K562 (cell line): ENCODE measurements around the gene ZNF692. TPM values are rescaled to one million over a fixed set of nuclear protein-coding genes. Genes with fewer than 3 reads are reported as not detected.
"Not testable (repeated sequence)": the region's sequence is repeated elsewhere in the genome, so short reads cannot be mapped to it uniquely, and the experiment has no call there.

Experiments used
- ATAC-seq: fragments of 200-7000 bp; cut with Tn5 transposase; 3 replicates; pipeline ENCODE4 v1.9.1; 2020; ENCODE audit warnings: moderate library complexity
- BruUV-seq: library from RNA; stranded (reverse); fragments of 400-500 nt; replicated peaks from 2 replicates; lab custom pipeline; 2021; lab: Mats Ljungman, UMichigan
- CTCF ChIA-PET: fragments of 300-600 bp; formaldehyde crosslinking; extraction: SDS; loops from one replicate; lab custom pipeline; 2021; ENCODE audit warnings: low intra/inter-chr PET ratio; lab: Yijun Ruan, JAX
- POLR2A ChIA-PET: fragments of 300-600, 350-650 bp; sonication (Branson Sonifier 250); formaldehyde crosslinking; extraction: SDS; loops from one replicate; lab custom pipeline; 2021; ENCODE audit warnings: antibody characterized with exemption, inconsistent platforms; lab: Yijun Ruan, JAX
- DNase-seq, 4 experiments: peaks; one replicate each; pipeline versions ENCODE4 v3.0.0 to v3.0.0-alpha.2; 2011 to 2018; ENCODE audit warnings: low spot score in 3 of 4, mixed read lengths in 3 of 4; ENCODE audit errors: extremely low read depth in 1 of 4
- FAIRE-seq: peaks from 2 replicates; lab custom pipeline; 2011; peaks lifted over from hg19 to GRCh38; lab: Jason Lieb, UNC
- H2AFZ ChIP-seq: 2 replicates; pipeline ENCODE4 v1.6.0; 2011; ENCODE audit warnings: low read depth, low read length, control low read depth, inconsistent platforms
- H3K27ac ChIP-seq: fragments of 200-600 bp; 3 replicates; pipeline ENCODE4 v1.8.0; 2011; ENCODE audit warnings: low read depth, mild to moderate bottlenecking, control low read depth, inconsistent platforms, low read length, moderate library complexity, mixed read lengths; ENCODE audit errors: extremely low read depth
- H3K27me3 ChIP-seq, 2 experiments: fragments of 300-600 bp in 1 of 2; 2 replicates in 1 of 2; 3 replicates in 1 of 2; pipeline versions ENCODE4 v1.6.0 to v1.8.0; 2011; ENCODE audit warnings: inconsistent platforms in 2 of 2, low read length in 2 of 2, mild to moderate bottlenecking in 1 of 2, mixed read lengths in 1 of 2, moderate library complexity in 1 of 2; ENCODE audit not compliant: control insufficient read depth in 2 of 2, insufficient read depth in 2 of 2
- H3K36me3 ChIP-seq: fragments of 300-600 bp; 3 replicates; pipeline ENCODE4 v1.8.0; 2011; ENCODE audit warnings: mild to moderate bottlenecking, low read length, inconsistent platforms; ENCODE audit not compliant: control insufficient read depth, insufficient read depth
- H3K4me1 ChIP-seq, 2 experiments: fragments of 200-600 bp in 1 of 2; replicated peaks in 1 of 2; 2 replicates in 1 of 2; 3 replicates in 1 of 2; pipeline versions ENCODE4 v1.5.1 to v1.8.0; 2011; ENCODE audit warnings: inconsistent platforms in 2 of 2, low read length in 2 of 2, mild to moderate bottlenecking in 1 of 2, mixed read lengths in 1 of 2, moderate library complexity in 1 of 2; ENCODE audit not compliant: control insufficient read depth in 2 of 2, insufficient read depth in 2 of 2
- H3K4me2 ChIP-seq: 2 replicates; pipeline ENCODE4 v1.6.1; 2011; ENCODE audit warnings: low read length, control low read depth, inconsistent platforms, mixed read lengths; ENCODE audit not compliant: insufficient read depth
- H3K4me3 ChIP-seq: fragments of 200-600 bp; sonication (generic), shearing (Covaris generic); 2 replicates; pipeline ENCODE4 v1.5.1; 2016; ENCODE audit warnings: control low read depth, inconsistent platforms
- H3K79me2 ChIP-seq: fragments of 200-600 bp; 3 replicates; pipeline ENCODE4 v1.8.0; 2011; ENCODE audit warnings: low read length, inconsistent platforms; ENCODE audit not compliant: control insufficient read depth, insufficient read depth
- H3K9ac ChIP-seq, 2 experiments: 2 replicates each; pipeline versions ENCODE4 v1.6.0 to v1.6.1; 2011; ENCODE audit warnings: low read depth in 2 of 2, low read length in 2 of 2, control low read depth in 1 of 2, inconsistent platforms in 1 of 2, mild to moderate bottlenecking in 1 of 2, mixed read lengths in 1 of 2; ENCODE audit not compliant: insufficient read depth in 1 of 2
- H3K9me1 ChIP-seq: one replicate; pipeline ENCODE4 v1.6.0; 2011; ENCODE audit warnings: inconsistent platforms, mild to moderate bottlenecking, low read length, moderate library complexity; ENCODE audit not compliant: control insufficient read depth, insufficient read depth
- H3K9me3 ChIP-seq: replicated peaks from 2 replicates; pipeline ENCODE4 v1.5.1; 2011; ENCODE audit warnings: low read depth, low read length, inconsistent platforms; ENCODE audit not compliant: control insufficient read depth, insufficient read depth
- H4K20me1 ChIP-seq: replicated peaks from 2 replicates; pipeline ENCODE4 v1.6.1; 2011; ENCODE audit warnings: low read length, inconsistent platforms, mixed read lengths; ENCODE audit not compliant: control insufficient read depth, insufficient read depth
- BCOR ChIP-seq: fragments of 450-650 bp; IDR thresholded peaks from 2 replicates; pipeline ENCODE4 v1.6.1; 2016
- JUND ChIP-seq, 2 experiments: IDR thresholded peaks; 2 replicates in 1 of 2; 3 replicates in 1 of 2; pipeline ENCODE4 v1.6.1; 2011; ENCODE audit warnings: borderline replicate concordance in 2 of 2, low read depth in 2 of 2, low read length in 2 of 2, improper control_type of control experiment in 1 of 2, missing biosample characterization in 1 of 2, missing genetic modification characterization in 1 of 2, missing genetic modification reagents in 1 of 2
- RBFOX2 ChIP-seq: fragments of 200-400 bp; formaldehyde crosslinking; IDR thresholded peaks from 2 replicates; pipeline ENCODE4 v1.6.1; 2017; ENCODE audit warnings: low read depth, mild to moderate bottlenecking, low read length, moderate library complexity
- TFAP4 ChIP-seq: sonication (generic); formaldehyde crosslinking; IDR thresholded peaks from 2 replicates; pipeline ENCODE4 v1.8.0; 2022; ENCODE audit warnings: missing genetic modification reagents, mild to moderate bottlenecking, moderate library complexity, borderline replicate concordance
- ZNF592 ChIP-seq: fragments of 450-650 bp; IDR thresholded peaks from 2 replicates; pipeline ENCODE4 v1.6.1; 2017; ENCODE audit warnings: antibody characterized with exemption, mild to moderate bottlenecking
- WGBS: fragments of 100-300 bp; shearing (Covaris generic); methylation state at CpG from one replicate; pipeline ENCODE4 v1.1.6; 2016; ENCODE audit warnings: low coverage, mixed read lengths; ENCODE audit not compliant: insufficient coverage; ENCODE audit errors: missing lambda C conversion rate; 5-methylcytosine and 5-hydroxymethylcytosine counted together
- in situ Hi-C: fragments of 300-500 bp; cut with MboI; formaldehyde crosslinking; loops from 4 replicates; pipeline ENCODE4 v1.15.0; 2018; ENCODE audit warnings: inconsistent platforms, mixed read lengths
- intact Hi-C: fragments of 100-400 bp; cut with micrococcal nuclease; formaldehyde crosslinking; loops from 2 replicates; pipeline ENCODE4 v1.14.2; 2022
- polyA plus RNA-seq, 8 experiments: library from polyadenylated mRNA; depleted of rRNA in 4 of 8; stranded (reverse) in 5 of 8; unstranded in 3 of 8; fragments of >200 nt; fragmentation: Nextera tagmentation in 2 of 8; fragmentation: Illumina TruSeq in 1 of 8; extraction: Ambion mirVana in 2 of 8; extraction: Trizol in 1 of 8; gene quantifications; 2 replicates each; pipeline versions ENCODE4 v1.2.1 to v1.2.3, GENCODE V29; 2011 to 2014; ENCODE audit warnings: inconsistent platforms in 1 of 8, missing spikeins in 1 of 8
- total RNA-seq, 7 experiments: library from RNA; depleted of rRNA in 6 of 7; stranded (reverse); fragments of >200 nt in 6 of 7; fragmentation: Illumina TruSeq in 2 of 7; extraction: Trizol in 2 of 7; gene quantifications; 2 replicates each; pipeline versions ENCODE4 v1.2.1 to v1.2.3, GENCODE V29; 2011 to 2021; ENCODE audit warnings: low replicate concordance in 1 of 7
- TF ChIP-seq, protein P1 (sequence below), 3 experiments: fragments of 200-800 bp in 1 of 3; fragments of 250-450 bp in 1 of 3; fragments of 450-650 bp in 1 of 3; sonication (Bioruptor Pico) in 1 of 3; sonication (Bioruptor generic) in 1 of 3; formaldehyde crosslinking in 1 of 3; IDR thresholded peaks; 2 replicates each; pipeline versions ENCODE4 v1.6.1 to v1.8.0; 2016 to 2022; ENCODE audit warnings: mild to moderate bottlenecking in 2 of 3, missing genetic modification characterization in 2 of 3, missing compliant biosample characterization in 1 of 3, moderate library complexity in 1 of 3
- TF ChIP-seq, protein P2 (sequence below): fragments of 450-650 bp; formaldehyde crosslinking; conservative IDR thresholded peaks from 2 replicates; pipeline ENCODE4 v1.4.0; 2022; ENCODE audit warnings: mild to moderate bottlenecking, missing genetic modification characterization

Gene ZNF692
- total and polyA plus RNA-seq, 9 of the 15 experiments (the other 6 are each of a cell fraction or from before 2014, with no cell fraction given), result 8.4 to 143 (median 55.9) TPM

GRCh38 chr1:248889914-248890243 is 31.0 kb upstream of the ZNF692 start:
- H3K27ac ChIP-seq, result peak overlapping the region; percentile 94
- 0 out of 2 replicates have a peak, but pooled peaks have one; percentile 49 for TF ChIP-seq TFAP4 (CRISPR knock-in tag)
- TF ChIP-seq, protein P1, sequence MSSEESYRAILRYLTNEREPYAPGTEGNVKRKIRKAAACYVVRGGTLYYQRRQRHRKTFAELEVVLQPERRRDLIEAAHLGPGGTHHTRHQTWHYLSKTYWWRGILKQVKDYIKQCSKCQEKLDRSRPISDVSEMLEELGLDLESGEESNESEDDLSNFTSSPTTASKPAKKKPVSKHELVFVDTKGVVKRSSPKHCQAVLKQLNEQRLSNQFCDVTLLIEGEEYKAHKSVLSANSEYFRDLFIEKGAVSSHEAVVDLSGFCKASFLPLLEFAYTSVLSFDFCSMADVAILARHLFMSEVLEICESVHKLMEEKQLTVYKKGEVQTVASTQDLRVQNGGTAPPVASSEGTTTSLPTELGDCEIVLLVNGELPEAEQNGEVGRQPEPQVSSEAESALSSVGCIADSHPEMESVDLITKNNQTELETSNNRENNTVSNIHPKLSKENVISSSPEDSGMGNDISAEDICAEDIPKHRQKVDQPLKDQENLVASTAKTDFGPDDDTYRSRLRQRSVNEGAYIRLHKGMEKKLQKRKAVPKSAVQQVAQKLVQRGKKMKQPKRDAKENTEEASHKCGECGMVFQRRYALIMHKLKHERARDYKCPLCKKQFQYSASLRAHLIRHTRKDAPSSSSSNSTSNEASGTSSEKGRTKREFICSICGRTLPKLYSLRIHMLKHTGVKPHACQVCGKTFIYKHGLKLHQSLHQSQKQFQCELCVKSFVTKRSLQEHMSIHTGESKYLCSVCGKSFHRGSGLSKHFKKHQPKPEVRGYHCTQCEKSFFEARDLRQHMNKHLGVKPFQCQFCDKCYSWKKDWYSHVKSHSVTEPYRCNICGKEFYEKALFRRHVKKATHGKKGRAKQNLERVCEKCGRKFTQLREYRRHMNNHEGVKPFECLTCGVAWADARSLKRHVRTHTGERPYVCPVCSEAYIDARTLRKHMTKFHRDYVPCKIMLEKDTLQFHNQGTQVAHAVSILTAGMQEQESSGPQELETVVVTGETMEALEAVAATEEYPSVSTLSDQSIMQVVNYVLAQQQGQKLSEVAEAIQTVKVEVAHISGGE (CRISPR knock-in tag; IDR thresholded peaks at IDR 0.05), result 0 out of 6 replicates have a peak, but pooled peaks of 1 of the 3 experiments have one; percentile 24
- 0 out of 2 replicates have a peak, but pooled peaks have one; percentile 13 for TF ChIP-seq RBFOX2
- TF ChIP-seq ZNF592, result peak; percentile 45; the same call in 1 of the 2 replicates
- TF ChIP-seq, protein P2, sequence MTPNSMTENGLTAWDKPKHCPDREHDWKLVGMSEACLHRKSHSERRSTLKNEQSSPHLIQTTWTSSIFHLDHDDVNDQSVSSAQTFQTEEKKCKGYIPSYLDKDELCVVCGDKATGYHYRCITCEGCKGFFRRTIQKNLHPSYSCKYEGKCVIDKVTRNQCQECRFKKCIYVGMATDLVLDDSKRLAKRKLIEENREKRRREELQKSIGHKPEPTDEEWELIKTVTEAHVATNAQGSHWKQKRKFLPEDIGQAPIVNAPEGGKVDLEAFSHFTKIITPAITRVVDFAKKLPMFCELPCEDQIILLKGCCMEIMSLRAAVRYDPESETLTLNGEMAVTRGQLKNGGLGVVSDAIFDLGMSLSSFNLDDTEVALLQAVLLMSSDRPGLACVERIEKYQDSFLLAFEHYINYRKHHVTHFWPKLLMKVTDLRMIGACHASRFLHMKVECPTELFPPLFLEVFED, result 0 out of 2 replicates have a peak, but pooled peaks have one; percentile 43
- TF ChIP-seq JUND (IDR thresholded peaks at IDR 0.05; ENCODE audit: borderline replicate concordance, low read depth, low read length), result not testable (repeated sequence)
- 0 out of 3 replicates have a peak, but pooled peaks have one; percentile 2 for TF ChIP-seq JUND (tag; IDR thresholded peaks at IDR 0.05; ENCODE audit: borderline replicate concordance, low read depth, low read length)
- peak; percentile 76 for TF ChIP-seq BCOR

More at GRCh38 chr1:248889914-248890243, 31.0 kb upstream of the ZNF692 start:
- H2AFZ ChIP-seq, result peak overlapping the region; percentile 82
- H3K9me1 ChIP-seq, H3K4me3 ChIP-seq, FAIRE-seq, H3K79me2 ChIP-seq, H4K20me1 ChIP-seq, BruUV-seq, in situ Hi-C loops, H3K36me3 ChIP-seq, H3K27me3 ChIP-seq, H3K9me3 ChIP-seq: not testable (repeated sequence)
- ChIA-PET CTCF (interaction anchor here (0.7 kb wide), 1 partner anchor 19 kb away, joined by 3 read pairs; no protein-coding TSS in a partner anchor), POLR2A (interaction anchor here (0.6 to 1.4 kb wide), 6 partner anchors 14 to 52 kb away, joined by 3 to 9 read pairs (median 4); partner anchors contain the start of gene ZNF672)
- WGBS, result 1% methylated on average over 5 of the region's 10 CpGs
- intact Hi-C loops, result loop anchor here (1.0 to 2.0 kb wide), 4 partner anchors 16 to 52 kb away; partner anchors contain the start of genes PGBD2, ZNF672 and ZNF692
- ATAC-seq (peak; percentile 50), DNase-seq (peak in 1 of 4 experiments; percentile 60)
- peaks cover 26 to 62% of the 10 kb centered on the region in 2 experiments for H3K4me1 ChIP-seq
- H3K4me2 ChIP-seq, result peak overlapping the region; percentile 67
- peak overlapping the region; percentile 67 to 68; a peak in 3 of 4 replicates for H3K9ac ChIP-seq
